Suppressor macrophage (primary cell): Measurements from ENCODE around the gene NLRP10.
A peak's percentile ranks its signal among the peaks of the same experiment; 100 is the strongest.
"Not testable (repeated sequence)": the region's sequence is repeated elsewhere in the genome, so short reads cannot be mapped to it uniquely, and the experiment has no call there.

Experiments
- DNase-seq, 4 experiments: peaks; one replicate each; pipeline ENCODE4 v3.0.0-alpha.2; 2020 to 2022
- total RNA-seq, 17 experiments: gene quantifications; one replicate each; lab custom pipeline; 2026; ENCODE audit warnings: mixed read lengths in 6 of 17, inconsistent platforms in 3 of 17; lab: John Stamatoyannopoulos, UW

Gene NLRP10, protein sequence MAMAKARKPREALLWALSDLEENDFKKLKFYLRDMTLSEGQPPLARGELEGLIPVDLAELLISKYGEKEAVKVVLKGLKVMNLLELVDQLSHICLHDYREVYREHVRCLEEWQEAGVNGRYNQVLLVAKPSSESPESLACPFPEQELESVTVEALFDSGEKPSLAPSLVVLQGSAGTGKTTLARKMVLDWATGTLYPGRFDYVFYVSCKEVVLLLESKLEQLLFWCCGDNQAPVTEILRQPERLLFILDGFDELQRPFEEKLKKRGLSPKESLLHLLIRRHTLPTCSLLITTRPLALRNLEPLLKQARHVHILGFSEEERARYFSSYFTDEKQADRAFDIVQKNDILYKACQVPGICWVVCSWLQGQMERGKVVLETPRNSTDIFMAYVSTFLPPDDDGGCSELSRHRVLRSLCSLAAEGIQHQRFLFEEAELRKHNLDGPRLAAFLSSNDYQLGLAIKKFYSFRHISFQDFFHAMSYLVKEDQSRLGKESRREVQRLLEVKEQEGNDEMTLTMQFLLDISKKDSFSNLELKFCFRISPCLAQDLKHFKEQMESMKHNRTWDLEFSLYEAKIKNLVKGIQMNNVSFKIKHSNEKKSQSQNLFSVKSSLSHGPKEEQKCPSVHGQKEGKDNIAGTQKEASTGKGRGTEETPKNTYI
- 0 to 2.2 (median 0) reads per million in 17 experiments for total RNA-seq

DNA sequence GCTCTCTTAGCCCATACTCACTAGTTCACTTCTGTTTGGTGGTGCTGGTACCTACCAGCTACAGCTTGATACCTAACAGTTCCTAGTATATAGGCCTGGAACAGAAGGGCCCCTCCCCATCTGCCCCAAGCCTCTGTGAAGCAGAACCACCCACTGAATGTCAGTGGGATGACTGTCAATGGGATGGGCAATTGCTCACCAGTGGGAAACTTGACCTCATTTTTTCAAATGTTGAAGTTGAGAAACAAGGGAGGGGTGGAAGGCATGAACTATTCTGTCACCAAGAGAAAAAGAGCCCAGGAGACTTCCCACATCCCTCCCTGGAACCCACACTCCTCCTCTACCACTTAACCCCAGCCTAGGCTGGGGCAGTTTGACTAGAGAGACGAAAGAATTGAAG, at the start of gene NLRP10:
TSS of gene NLRP10 (minus strand) at position 62 of the 400 bp plus-strand sequence. CDS start 1,952 bp downstream, outside the sequence.
- DNase-seq: no peak

- no peak for DNase-seq
These were observed 48.6 kb upstream of the NLRP10 start for GRCh38 chr11:8013833-8014232.

- no peak for DNase-seq
These were observed 46.8 kb upstream of the NLRP10 start for GRCh38 chr11:8011981-8012444.

DNA sequence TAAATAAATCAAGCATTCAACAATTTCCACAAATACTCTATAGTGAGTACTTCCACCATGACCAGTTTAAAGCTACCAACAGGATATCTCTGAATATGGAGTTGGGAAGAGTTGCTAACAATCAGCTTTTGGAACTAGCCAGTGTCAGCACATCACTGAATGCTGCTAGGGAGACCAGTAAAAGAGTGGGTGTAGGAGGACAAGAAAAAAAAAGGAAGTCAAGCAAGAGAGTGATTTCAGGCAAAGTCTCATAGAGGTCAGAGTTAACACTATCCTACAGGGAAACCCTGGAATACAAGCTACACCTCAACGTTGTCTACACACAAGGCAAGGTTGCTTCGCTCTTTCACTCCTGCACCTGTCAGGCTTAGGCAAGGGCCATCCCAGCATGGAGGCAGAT, 46.1 kb upstream of the NLRP10 start:
- peak; percentile 10 to 58 (median 39) for DNase-seq

DNA sequence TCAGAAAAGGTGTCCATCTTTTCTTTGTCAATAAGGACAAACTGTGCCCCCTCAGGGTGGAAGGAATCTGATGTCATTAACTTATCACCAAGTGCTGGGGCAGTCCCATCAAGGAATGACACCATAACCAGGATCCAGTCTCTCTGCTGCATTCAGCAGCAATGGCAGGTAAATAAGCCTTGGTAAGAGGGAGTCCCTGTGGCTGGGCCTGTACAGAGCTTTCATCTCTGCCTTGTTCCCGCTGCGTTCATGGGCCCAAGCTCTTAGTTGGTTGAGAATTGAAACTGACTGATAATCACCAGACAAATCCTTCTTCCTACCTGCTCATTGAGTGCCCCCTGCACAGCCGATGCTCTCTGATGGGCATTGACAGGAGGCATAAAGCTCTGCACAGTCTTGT, 44.6 kb upstream of the NLRP10 start:
- DNase-seq: no peak

DNA sequence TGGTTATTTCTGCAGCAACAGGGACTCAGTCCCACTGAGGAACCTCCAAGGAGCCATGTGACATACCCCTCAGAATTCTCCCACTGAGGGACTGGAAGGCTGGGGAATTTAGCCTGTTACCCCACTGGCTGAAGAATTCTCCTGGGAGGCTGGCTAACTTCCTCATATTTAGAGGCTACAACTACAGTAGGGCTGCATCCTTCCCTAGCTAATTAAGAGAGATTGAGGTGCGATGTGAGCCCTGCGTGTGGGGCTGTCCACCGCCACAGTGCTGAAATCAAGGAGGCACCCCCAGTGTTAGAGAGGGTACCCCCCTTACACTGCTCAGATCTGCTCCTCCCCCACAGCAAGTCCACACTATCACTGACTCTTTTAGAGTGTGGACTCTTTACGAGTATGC, 43.0 kb upstream of the NLRP10 start:
- DNase-seq: peak in 2 of 4 experiments; percentile 8 to 23

DNA sequence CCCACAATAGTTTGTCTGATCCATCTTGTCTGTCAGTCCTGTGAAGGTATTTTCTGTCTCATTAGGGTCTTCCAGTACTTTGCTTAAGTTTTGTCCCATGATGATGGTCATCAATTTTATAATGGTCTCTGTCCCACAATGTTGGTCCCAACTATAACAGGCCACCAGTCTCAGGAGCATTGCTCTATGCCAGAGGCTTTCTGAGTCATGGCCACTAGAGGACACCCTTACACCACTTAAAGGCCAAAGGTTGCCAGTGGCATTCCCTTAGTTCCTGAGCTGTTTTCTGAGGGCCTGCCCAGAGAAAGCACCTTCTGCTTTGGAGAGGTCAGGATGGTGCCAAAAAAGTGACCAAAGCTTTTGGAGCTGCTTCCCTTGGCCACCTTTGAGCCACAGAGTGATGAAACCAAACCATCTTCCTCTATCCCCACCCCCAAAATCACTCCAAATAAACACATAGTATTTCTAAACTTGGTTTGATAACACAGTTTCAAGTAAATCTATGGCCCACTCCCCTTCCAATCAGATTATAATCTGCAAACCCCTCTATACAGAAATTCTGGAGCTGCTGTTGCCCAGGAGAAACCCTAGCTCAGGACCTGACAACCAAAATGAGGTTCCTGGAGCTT, 41.2 kb upstream of the NLRP10 start:
- DNase-seq: peak; percentile 69 to 78 (median 75)

GRCh38 chr11:8005556-8005955, 40.3 kb upstream of the NLRP10 start:
- no peak for DNase-seq

GRCh38 chr11:8004008-8004407, 38.8 kb upstream of the NLRP10 start:
- no peak for DNase-seq

DNA sequence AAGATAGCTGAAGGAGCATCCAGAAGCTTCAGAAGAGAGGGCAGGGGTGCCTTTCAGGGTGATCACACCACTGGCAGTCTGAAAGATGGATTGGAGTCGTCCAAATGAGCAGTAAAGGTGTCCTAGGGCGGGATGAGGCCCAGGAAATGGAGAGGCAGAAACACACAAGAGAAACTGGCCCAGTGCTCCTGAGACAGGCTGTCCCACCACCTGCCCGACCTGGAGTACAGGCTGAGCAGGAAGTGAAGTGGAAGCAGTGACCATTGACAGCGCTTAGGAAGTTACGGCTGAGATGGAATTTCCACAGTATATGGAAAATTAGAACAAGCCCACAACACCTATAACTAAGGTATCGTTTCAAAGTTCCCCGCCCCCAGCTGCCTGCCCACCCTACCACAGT, 37.9 kb upstream of the NLRP10 start:
- DNase-seq: no peak

- DNase-seq: no peak
These were observed 37.4 kb upstream of the NLRP10 start for GRCh38 chr11:8002676-8003075.

GRCh38 chr11:8000390-8000789, 35.1 kb upstream of the NLRP10 start:
- no peak for DNase-seq

GRCh38 chr11:7999795-8000194, 34.5 kb upstream of the NLRP10 start:
- DNase-seq: no peak

GRCh38 chr11:7994581-7995278, 29.5 kb upstream of the NLRP10 start:
- no peak for DNase-seq

GRCh38 chr11:7987560-7987883, 22.3 kb upstream of the NLRP10 start:
- not testable (repeated sequence) for DNase-seq

DNA sequence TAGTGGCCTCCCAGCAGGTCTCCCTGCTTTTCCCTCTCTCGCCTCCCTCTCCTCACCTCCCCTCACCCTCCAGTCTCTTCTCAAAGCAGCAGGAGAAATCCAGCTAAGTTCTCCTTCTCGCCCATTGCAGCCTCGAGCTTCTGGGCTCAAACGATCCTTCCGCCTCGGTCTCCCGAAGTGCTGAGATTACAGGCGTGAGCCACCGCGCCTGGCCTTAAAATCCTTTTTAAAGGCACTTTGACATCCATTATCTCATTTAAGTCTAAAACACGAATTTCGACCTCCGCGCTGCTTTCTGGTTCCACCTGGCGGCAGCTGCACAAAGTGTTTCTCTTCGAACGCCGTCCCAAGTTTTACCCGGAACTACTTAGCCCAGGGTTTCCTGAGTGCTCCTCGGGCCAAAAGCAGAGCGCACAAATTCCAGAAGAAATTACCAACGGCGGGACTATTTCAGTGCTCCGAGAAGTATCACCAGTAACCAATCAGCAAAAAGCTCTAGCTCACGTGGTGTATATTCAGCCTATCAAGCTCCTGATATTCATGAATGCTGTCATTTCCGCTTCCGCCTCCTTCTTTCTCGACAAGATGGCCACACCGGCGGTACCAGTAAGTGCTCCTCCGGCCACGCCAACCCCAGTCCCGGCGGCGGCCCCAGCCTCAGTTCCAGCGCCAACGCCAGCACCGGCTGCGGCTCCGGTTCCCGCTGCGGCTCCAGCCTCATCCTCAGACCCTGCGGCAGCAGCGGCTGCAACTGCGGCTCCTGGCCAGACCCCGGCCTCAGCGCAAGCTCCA, 21.7 kb upstream of the NLRP10 start, which contains the start of gene EIF3F:
TSS of gene EIF3F (plus strand) at position 570 of the 792 bp plus-strand sequence. CDS start at position 586, 16 bp downstream.
- DNase-seq: peak; percentile 95 to 99 (median 98)

- no peak for DNase-seq
These were observed 18.8 kb upstream of the NLRP10 start for GRCh38 chr11:7983832-7984590.

GRCh38 chr11:7982582-7983119, 17.4 kb upstream of the NLRP10 start:
- no peak for DNase-seq

- DNase-seq: no peak
These were observed 16.4 kb upstream of the NLRP10 start for GRCh38 chr11:7981619-7982157.

DNA sequence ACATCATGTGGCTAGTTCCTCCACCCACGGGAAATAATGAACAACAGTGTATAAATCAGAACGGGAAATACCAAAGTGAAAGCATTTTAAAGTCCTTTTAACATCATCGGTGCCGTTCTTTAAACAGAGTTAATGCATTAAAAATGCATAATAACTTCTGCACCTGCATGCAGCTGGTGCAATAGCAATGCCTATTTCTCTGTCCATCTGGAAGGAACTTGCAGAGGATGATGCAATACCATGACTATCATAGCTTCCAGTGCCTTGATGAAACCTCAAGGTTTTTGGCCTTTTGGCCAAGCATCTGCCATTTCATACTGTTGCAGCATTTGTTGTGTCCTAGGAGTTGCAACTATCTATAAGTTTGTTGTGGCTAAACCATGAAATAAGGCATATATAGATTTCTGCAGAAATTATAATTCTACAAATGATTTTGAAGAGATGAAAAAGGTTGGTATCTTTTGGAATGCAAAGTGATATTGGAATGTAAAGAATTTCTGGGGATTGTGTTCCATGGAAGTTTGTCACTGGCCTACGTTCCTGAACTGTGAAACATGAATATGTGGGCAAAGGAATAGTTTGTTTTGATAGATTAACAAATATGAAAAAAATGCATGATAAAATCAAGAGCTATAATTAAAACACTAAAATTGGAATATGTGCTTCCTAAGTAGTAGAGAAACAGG, 12.1 kb upstream of the NLRP10 start:
- peak; percentile 8 to 37 (median 22) for DNase-seq
